Stimulated activated CD8-positive, alpha-beta memory T cell treated with anti-CD3 and anti-CD28 coated beads, Interleukin-12 subunit alpha, Interleukin-12 subunit beta, amount 100 ng/mL, for 24 hours (primary cell): ENCODE results near the gene PCSK6.
"Not testable (repeated sequence)": the region's sequence is repeated elsewhere in the genome, so short reads cannot be mapped to it uniquely, and the experiment has no call there.

Experiments used
- DNase-seq: peaks from one replicate; pipeline ENCODE4 v3.0.0-alpha.2; 2020; ENCODE audit errors: extremely low read depth

Gene PCSK6

DNA sequence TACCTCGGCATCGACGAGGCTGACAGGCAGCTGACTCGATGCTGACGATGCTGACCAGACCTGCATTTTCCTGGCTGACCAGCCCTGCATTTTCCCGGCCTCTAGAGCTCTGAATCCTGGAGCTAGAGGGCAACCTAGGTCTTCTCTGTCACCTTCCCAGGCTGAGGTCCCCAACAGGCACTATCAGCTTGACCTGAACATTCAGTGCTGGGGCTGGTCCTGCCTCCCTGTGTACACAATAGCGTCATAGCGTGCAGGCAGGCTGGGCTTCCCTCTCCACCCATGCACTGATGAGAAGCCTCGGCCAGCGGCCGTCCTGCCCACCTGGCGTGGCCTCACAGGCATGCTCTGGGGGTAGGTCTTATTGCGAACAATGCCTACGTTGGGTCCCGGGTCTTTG lies 132.2 kb downstream of the PCSK6 start:
- no peak for DNase-seq

DNA sequence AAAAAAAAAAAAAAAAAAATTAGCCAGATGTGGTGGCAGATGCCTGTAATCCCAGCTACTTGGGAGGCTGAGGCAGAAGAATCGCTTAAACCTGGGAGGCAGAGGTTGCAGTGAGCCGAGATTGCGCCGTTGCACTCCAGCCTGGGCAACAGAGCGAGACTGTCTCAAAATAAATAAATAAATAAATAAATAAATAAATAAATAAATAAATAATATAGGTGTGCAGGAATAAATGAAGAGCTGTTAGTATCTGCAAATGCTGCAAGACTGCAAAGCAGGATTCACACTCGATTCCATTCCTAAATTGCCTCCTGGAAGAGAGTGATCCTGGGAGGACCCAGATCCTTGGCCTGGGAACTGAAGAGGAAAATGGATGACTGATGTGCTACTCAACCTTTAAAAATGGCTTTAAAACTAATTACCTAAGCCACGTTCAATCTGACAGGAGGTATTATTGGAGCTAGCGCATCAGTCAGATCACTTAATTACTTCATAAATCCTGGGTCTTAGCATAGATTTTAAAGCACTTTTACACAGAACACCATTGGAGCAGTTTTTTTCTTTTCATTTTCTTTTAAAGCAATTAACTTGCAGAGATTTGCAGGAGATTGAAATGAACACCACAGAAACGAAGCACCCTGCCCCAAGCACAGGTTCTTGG lies 132.9 kb downstream of the PCSK6 start:
- not testable (repeated sequence) for DNase-seq

DNA sequence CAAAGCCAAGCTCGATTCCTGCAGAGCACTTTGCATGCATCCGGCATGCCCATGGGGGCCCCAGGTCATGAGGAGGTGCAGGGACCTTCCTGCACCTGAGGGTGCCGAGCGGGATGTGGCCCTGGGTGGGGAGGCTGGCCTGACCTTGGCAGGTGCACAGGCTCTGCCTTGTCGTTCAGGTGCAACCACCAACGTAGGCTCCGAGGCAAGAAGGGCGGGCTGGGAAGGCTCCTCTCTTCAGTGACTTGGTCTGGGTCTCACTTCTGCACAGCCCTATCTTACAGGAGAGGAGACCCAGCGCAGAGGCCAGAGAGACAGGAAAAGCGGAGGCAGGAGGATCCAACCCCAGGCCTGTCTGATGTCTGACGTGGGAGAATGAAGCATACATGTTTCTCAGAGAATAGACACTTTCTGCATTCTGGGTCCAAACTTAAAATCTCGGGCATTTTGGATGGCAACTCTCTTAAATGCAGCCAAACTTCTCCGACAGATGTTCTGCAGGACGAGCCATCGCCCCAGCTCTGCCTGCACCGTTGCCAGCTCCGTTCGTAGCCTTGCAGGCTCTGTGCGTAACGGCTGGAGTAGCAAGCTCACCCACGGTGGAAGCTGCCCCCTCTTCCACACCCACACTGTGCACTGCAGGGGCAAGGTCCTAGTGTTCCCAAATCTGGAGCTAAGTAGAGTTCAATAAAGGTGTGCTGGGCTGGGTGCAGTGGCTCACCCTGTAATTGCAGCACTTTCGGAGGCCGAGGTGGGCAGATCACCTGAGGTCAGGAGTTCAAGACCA lies 133.6 kb downstream of the PCSK6 start:
- no peak for DNase-seq

DNA sequence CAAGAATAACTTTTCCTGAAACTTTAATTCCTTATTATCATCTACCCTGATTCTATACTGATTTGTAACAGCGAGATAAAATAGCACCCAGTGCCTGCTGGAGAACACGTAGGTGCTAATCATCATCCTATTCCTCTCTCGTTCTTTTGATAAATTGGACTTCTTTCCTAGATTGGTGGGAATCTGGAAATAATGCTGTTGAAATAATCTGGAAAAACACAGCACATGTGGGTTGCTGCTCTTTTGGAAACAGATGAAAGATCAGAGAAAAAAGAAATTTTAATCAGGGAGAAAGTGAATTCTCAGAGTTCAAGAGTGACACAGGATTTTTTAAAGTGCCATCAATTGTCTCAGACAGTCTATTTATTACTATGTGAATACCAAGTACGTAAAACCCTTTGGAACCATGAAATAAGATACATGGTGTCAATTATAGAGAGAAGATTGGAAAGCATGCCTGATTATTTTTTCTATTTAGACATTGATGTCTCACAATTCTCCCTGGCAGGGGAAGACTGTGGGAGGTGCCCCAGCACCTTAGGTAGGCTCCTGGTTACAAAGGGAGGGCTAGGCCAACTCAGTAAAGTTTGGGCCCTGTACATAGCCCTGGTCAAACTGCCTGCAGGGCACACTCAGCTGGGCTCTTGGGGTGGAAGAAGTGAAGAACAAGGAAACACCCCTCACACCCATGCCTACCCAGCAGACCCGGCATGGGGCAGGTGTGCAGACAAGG lies 134.4 kb downstream of the PCSK6 start:
- no peak for DNase-seq

DNA sequence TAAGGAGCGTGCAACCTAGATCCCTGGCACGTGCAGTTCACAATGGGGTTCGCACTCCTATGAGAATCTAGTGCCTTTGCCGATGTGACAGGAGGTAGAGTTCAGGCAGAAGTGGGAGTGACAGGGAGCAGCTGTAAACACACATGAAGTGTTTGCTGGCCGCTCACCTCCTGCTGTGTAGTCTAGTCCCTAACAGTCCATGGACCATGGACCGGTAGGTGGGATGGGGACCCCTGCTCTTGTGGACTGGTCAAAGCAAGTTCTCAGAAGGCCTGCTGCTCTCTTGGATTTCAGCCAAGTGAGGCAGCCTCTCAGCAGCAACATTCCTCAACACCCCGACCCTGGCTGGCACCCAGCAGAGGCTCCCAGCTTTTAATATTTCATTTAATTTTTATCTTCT lies 136.3 kb downstream of the PCSK6 start:
- no peak for DNase-seq

DNA sequence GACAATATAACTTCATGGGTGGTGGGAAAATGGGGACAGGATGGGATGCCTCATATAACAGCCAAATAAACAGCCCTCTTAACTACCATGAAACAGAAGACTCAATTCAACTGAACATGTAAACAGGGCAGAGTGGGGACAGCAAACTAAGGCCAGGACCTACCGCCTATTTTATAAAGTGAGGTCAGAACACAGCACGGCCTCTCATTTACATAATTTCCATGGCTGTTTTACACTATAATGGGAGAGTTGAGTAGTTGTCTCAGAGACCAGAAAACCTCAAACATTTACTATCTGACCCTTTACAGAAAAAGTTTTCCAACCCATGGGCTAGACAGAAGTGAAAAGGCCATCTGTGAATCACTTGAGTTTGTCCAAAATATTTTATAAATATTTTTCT lies 137.8 kb downstream of the PCSK6 start:
- DNase-seq: no peak

DNA sequence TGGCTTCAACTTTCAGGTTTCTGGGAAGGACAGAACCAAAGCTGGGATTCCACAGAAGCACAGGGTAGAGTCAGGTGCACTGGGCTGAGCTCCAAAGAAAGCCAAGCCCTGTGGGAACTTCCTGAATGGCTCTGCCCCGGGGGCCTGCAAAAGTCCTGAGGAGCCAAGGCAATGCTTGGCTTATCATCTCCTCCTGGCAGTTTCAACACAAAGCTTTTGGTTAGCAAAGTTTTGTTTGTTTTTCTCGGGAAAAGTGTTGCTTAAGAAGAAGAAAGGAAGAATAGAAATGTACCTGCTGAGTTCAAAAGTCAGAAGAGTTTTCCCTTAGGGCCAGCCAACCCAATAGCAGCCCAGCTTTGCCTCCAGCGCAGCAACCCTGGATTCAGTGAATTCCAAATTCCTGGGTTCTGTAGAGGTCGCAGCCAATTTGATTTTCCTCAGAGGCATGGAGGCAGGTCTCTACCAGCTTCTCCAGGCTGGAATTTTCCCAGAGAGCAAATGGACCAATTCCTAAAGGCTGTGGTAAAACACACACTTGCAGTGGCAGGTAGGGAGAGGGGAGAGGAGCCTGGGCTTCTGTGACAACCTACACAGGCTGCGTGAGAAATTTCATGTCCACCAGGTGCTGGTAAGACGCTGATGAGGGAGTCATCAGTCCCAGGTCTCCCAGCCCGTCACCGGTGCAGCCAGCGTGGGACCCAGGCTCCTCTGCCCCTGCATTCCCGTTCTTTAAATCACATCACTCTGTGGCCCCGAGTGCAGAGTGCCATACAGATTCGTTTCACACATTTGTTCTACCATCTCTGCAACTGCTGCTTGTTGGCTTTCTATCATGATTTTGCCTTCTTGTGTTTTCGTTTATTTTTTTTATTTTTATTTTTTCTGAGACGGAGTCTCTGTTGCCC lies 140.2 kb downstream of the PCSK6 start:
- DNase-seq: no peak

- DNase-seq: no peak
Measured at GRCh38 chr15:101348643-101349042, 140.9 kb downstream of the PCSK6 start.

- no peak for DNase-seq
Measured at GRCh38 chr15:101348015-101348414, 141.5 kb downstream of the PCSK6 start.

DNA sequence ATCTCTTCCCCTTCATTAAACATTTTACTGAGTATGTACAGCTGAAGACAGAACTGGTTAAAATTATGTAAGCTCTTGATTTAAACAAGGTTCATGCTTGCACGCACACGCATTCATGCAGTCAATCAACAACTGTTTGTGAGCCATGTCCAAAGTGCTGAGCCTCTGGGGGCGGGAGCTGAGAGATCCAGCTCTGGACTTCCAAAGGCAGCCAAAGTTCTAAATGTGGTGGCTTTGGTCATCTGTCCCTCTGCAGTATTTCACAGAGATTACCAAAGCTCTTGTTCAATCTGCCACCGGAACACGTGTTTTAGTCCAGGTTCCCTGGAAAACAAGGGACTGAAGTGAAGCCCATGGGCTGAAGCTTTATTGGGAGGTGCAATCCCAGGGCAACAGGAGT lies 142.1 kb downstream of the PCSK6 start:
- no peak for DNase-seq

GRCh38 chr15:101346928-101347327 lies 142.6 kb downstream of the PCSK6 start:
- no peak for DNase-seq

GRCh38 chr15:101342056-101342455 lies 147.5 kb downstream of the PCSK6 start:
- no peak for DNase-seq

GRCh38 chr15:101338502-101339057 lies 150.9 kb downstream of the PCSK6 start:
- DNase-seq: no peak

- DNase-seq: no peak
Measured at GRCh38 chr15:101337976-101338375, 151.5 kb downstream of the PCSK6 start.

- DNase-seq: not testable (repeated sequence)
Measured at GRCh38 chr15:101333907-101334789, 155.4 kb downstream of the PCSK6 start.

DNA sequence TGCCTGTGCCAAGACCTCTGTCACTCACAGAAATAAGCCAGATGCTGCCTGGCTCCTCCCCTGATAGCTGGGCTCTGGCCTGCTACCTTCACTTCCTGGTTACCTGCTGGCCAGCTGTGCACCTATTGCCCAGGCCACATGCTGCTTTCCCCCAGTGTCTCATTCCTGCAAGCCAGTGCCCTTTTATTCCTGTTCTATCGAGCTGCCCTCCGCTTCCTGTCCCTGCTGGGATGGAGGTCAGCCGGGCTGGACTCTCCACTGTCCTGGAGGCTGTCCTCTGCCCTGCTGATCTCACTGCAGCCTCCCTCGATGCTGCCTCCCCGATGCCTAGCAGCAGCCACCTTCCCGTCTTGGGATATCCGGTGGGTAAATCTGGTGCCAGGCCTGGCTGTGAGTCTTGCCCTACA lies 157.4 kb downstream of the PCSK6 start:
- DNase-seq: no peak

- DNase-seq: no peak
Measured at GRCh38 chr15:101329867-101330380, 159.6 kb downstream of the PCSK6 start.

DNA sequence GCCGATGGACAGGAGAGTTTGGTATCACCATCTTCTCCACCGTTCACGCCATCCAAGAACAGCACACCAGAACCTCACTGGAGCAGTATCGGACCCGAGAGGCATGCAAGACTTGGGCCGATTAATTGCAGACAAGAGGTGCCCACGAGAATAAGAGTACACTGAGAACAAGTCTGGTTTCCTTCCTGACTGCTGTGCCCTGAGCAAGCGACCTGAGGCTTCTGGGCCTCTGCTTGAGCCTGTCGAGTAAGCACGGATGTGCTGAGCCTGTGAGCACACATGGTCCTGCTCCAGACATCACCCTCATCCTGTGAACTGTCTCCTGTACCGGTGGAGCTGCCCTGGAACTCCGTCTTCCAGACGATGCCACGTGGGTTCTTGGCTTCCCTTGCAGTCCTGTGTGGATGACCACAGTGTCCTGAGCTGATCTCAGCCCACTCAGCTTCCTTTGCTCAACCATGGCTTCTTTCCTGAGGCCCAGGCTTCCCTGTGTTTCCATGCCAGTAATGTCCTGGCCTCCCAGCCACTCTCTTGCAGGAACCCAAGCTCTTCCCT lies 160.1 kb downstream of the PCSK6 start:
- DNase-seq: no peak

- DNase-seq: no peak
Measured at GRCh38 chr15:101328001-101328400, 161.5 kb downstream of the PCSK6 start.
